H9 (cell line): ENCODE measurements around the gene RAB26. TPM values are rescaled to one million over a fixed set of nuclear protein-coding genes. Genes with fewer than 3 reads are reported as not detected.
"Not testable (repeated sequence)": the region's sequence is repeated elsewhere in the genome, so short reads cannot be mapped to it uniquely, and the experiment has no call there.

ENCODE experiments used
- DNase-seq: peaks from one replicate; pipeline ENCODE4 v3.0.0-alpha.2; 2017
- H2AFZ ChIP-seq: one replicate; pipeline ENCODE4 v1.6.1; 2013; ENCODE audit warnings: mild to moderate bottlenecking, low read length, control low read depth, moderate library complexity
- H2AK5ac ChIP-seq: 2 replicates; pipeline ENCODE4 v1.6.1; 2013; ENCODE audit warnings: low read length, control low read depth, mixed read lengths; ENCODE audit not compliant: insufficient read length
- H2BK120ac ChIP-seq: one replicate; pipeline ENCODE4 v1.6.1; 2013; ENCODE audit warnings: low read depth, mild to moderate bottlenecking, low read length, control low read depth, inconsistent platforms; ENCODE audit not compliant: poor library complexity, severe bottlenecking
- H2BK12ac ChIP-seq: 2 replicates; pipeline ENCODE4 v1.6.1; 2013; ENCODE audit warnings: low read length, control low read depth, mixed read lengths, low read depth; ENCODE audit not compliant: insufficient read length
- H2BK15ac ChIP-seq: 2 replicates; pipeline ENCODE4 v1.6.1; 2013; ENCODE audit warnings: low read depth, low read length, control low read depth
- H2BK20ac ChIP-seq: one replicate; pipeline ENCODE4 v1.6.1; 2013; ENCODE audit warnings: low read depth, mild to moderate bottlenecking, low read length, control low read depth, inconsistent platforms; ENCODE audit not compliant: poor library complexity, severe bottlenecking
- H2BK5ac ChIP-seq: 2 replicates; pipeline ENCODE4 v1.6.1; 2013; ENCODE audit warnings: low read length, control low read depth, mixed read lengths; ENCODE audit not compliant: insufficient read length
- H3K14ac ChIP-seq: 2 replicates; pipeline ENCODE4 v1.6.1; 2013; ENCODE audit warnings: low read length, control low read depth; ENCODE audit not compliant: insufficient read depth
- H3K18ac ChIP-seq: 2 replicates; pipeline ENCODE4 v1.6.1; 2013; ENCODE audit warnings: low read depth, mild to moderate bottlenecking, mixed read lengths, low read length, control low read depth; ENCODE audit not compliant: insufficient read length
- H3K23ac ChIP-seq: 2 replicates; pipeline ENCODE4 v1.6.1; 2013; ENCODE audit warnings: low read length, control low read depth, mixed read lengths, low read depth; ENCODE audit not compliant: insufficient read length
- H3K23me2 ChIP-seq: 2 replicates; pipeline ENCODE4 v1.6.1; 2013; ENCODE audit warnings: low read depth, mild to moderate bottlenecking, mixed read lengths, low read length, control low read depth; ENCODE audit not compliant: insufficient read length, poor library complexity, severe bottlenecking
- H3K27ac ChIP-seq: 2 replicates; pipeline ENCODE4 v1.5.1; 2013; ENCODE audit warnings: low read length, control low read depth, mixed read lengths, low read depth; ENCODE audit not compliant: insufficient read length
- H3K27me3 ChIP-seq: 2 replicates; pipeline ENCODE4 v1.6.1; 2013; ENCODE audit warnings: low read length, control low read depth, inconsistent platforms; ENCODE audit not compliant: insufficient read depth
- H3K4ac ChIP-seq: 2 replicates; pipeline ENCODE4 v1.6.1; 2013; ENCODE audit warnings: low read depth, mild to moderate bottlenecking, control low read depth, inconsistent platforms, low read length, moderate library complexity
- H3K4me1 ChIP-seq: 2 replicates; pipeline ENCODE4 v1.6.1; 2013; ENCODE audit warnings: low read length, control low read depth, inconsistent platforms; ENCODE audit not compliant: insufficient read depth
- H3K4me2 ChIP-seq: 2 replicates; pipeline ENCODE4 v1.6.1; 2013; ENCODE audit warnings: low read length, control low read depth, mixed read lengths; ENCODE audit not compliant: insufficient read length, insufficient read depth
- H3K56ac ChIP-seq: 2 replicates; pipeline ENCODE4 v1.6.1; 2013; ENCODE audit warnings: low read depth, mild to moderate bottlenecking, mixed read lengths, low read length, control low read depth; ENCODE audit not compliant: insufficient read length
- H3K79me1 ChIP-seq: 2 replicates; pipeline ENCODE4 v1.6.1; 2013; ENCODE audit warnings: low read depth, mild to moderate bottlenecking, moderate library complexity, low read length, control low read depth, inconsistent platforms; ENCODE audit not compliant: insufficient read depth, poor library complexity, severe bottlenecking
- H3K79me2 ChIP-seq: 2 replicates; pipeline ENCODE4 v1.6.1; 2013; ENCODE audit warnings: low read length, control low read depth, inconsistent platforms; ENCODE audit not compliant: insufficient read depth
- H3K9ac ChIP-seq: 2 replicates; pipeline ENCODE4 v1.6.1; 2013; ENCODE audit warnings: low read length, control low read depth, mixed read lengths; ENCODE audit not compliant: insufficient read length; ENCODE audit errors: extremely low read depth
- H3K9me3 ChIP-seq: one replicate; pipeline ENCODE4 v1.6.1; 2013; ENCODE audit warnings: low read depth, low read length, inconsistent platforms; ENCODE audit not compliant: control insufficient read depth
- H3T11ph ChIP-seq: one replicate; pipeline ENCODE4 v1.6.1; 2013; ENCODE audit warnings: mild to moderate bottlenecking, low read length, control low read depth, inconsistent platforms
- H4K20me1 ChIP-seq: one replicate; pipeline ENCODE4 v1.6.1; 2013; ENCODE audit not compliant: control insufficient read depth, insufficient read length, insufficient read depth
- H4K5ac ChIP-seq: 2 replicates; pipeline ENCODE4 v1.6.1; 2013; ENCODE audit warnings: low read depth, mild to moderate bottlenecking, mixed read lengths, low read length, control low read depth; ENCODE audit not compliant: insufficient read length
- H4K8ac ChIP-seq: replicated peaks from 2 replicates; pipeline ENCODE4 v1.6.1; 2013; ENCODE audit warnings: low read length, control low read depth, mixed read lengths, low read depth; ENCODE audit not compliant: insufficient read length
- H4K91ac ChIP-seq: 2 replicates; pipeline ENCODE4 v1.6.1; 2013; ENCODE audit warnings: low read depth, mild to moderate bottlenecking, moderate library complexity, mixed read lengths, low read length, control low read depth; ENCODE audit not compliant: insufficient read length
- H3K27ac Mint-ChIP-seq, 3 experiments: 2 replicates in 2 of 3; 3 replicates in 1 of 3; pipeline ENCODE4 v1.8.0; 2020 to 2021; ENCODE audit warnings: mixed read lengths in 3 of 3, mild to moderate bottlenecking in 1 of 3, moderate library complexity in 1 of 3
- H3K27me3 Mint-ChIP-seq: 2 replicates; pipeline ENCODE4 v1.8.0; 2021; ENCODE audit warnings: low read depth, mild to moderate bottlenecking, moderate library complexity, mixed read lengths
- H3K36me3 Mint-ChIP-seq, 3 experiments: 2 replicates in 2 of 3; 3 replicates in 1 of 3; pipeline ENCODE4 v1.8.0; 2020 to 2021; ENCODE audit warnings: low read depth in 3 of 3, mixed read lengths in 3 of 3; ENCODE audit not compliant: insufficient read depth in 1 of 3
- H3K4me1 Mint-ChIP-seq, 2 experiments: 2 replicates each; pipeline ENCODE4 v1.8.0; 2020; ENCODE audit warnings: mixed read lengths in 2 of 2
- H3K4me3 Mint-ChIP-seq, 2 experiments: 2 replicates in 1 of 2; 3 replicates in 1 of 2; pipeline ENCODE4 v1.8.0; 2020 to 2021; ENCODE audit warnings: mild to moderate bottlenecking in 2 of 2, mixed read lengths in 2 of 2, moderate library complexity in 1 of 2
- H3K9me3 Mint-ChIP-seq, 2 experiments: 2 replicates in 1 of 2; 3 replicates in 1 of 2; pipeline ENCODE4 v1.8.0; 2020; ENCODE audit warnings: mild to moderate bottlenecking in 2 of 2, mixed read lengths in 2 of 2, moderate library complexity in 1 of 2
- WGBS: extraction: QIAGEN DNeasy Blood & Tissue Kit; methylation state at CpG from one replicate; pipeline ENCODE4 v1.1.7; 2013; ENCODE audit warnings: missing lambda C conversion rate, low lambda C conversion rate, mixed read lengths; ENCODE audit not compliant: insufficient read length; ENCODE audit errors: extremely low coverage; 5-methylcytosine and 5-hydroxymethylcytosine counted together
- total RNA-seq: library from RNA; stranded (reverse); gene quantifications from 2 replicates; pipeline ENCODE4 v1.2.1, GENCODE V29; 2021

RAB26 gene
- total RNA-seq, 1 experiment from 2014 or later, result 2.4 TPM

DNA sequence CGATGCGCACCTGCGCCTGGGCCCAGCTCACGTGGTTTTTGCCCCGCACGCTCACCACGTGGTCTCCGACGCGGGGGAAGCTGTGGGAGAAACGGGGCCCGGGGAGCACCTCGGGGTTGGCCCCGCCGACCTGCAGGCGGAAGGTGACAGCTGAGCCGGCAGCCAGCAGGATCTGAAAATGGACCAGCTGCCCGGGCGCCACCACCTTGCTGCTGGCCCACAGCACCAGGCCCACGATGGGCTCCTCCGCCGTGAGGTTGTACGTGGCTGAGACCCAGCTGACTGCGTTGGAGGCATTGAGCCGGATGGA, 39.2 kb upstream of the RAB26 start:
- not testable (repeated sequence) for H3K27ac ChIP-seq, H4K5ac ChIP-seq, H3K4me2 ChIP-seq, DNase-seq, H3K27me3 Mint-ChIP-seq, H3K4me1 ChIP-seq, H3T11ph ChIP-seq, H3K4ac ChIP-seq, H2BK12ac ChIP-seq, H3K4me3 Mint-ChIP-seq, H2BK120ac ChIP-seq, H3K79me1 ChIP-seq, H3K27me3 ChIP-seq, H4K20me1 ChIP-seq, H3K56ac ChIP-seq, H3K23ac ChIP-seq, H4K91ac ChIP-seq, H4K8ac ChIP-seq, H2BK15ac ChIP-seq, H3K18ac ChIP-seq, H3K27ac Mint-ChIP-seq, H2BK20ac ChIP-seq, H2AFZ ChIP-seq, H3K9me3 Mint-ChIP-seq, H3K9ac ChIP-seq, H2BK5ac ChIP-seq, H3K23me2 ChIP-seq, H2AK5ac ChIP-seq, H3K9me3 ChIP-seq, H3K14ac ChIP-seq, H3K79me2 ChIP-seq, H3K4me1 Mint-ChIP-seq
- H3K36me3 Mint-ChIP-seq, result peaks cover 2 to 28% (median 13%) of the 10 kb centered on the region in 3 experiments; a peak in 6 of 7 replicates
- WGBS, result no CpG with 5 or more reads among the region's 25 CpGs

DNA sequence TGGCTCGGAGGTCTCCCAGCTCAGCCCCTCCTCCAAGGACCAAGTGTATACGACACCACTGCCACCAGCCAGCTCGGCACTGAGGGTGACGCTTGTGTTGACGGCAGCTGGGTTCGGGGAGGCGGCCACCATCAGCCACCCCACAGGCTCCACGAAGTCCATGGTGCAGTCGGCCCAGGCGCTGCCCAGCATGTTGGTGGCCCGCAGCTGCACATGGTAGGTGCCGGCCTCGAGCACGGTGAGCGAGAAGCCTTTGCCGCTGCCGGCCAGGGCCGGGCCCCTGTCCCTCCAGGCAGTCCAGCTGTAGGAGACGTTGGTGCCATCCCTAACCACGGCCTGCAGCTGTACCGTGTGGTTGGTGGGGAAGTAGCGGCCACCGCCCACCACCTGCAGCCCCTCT, 38.6 kb upstream of the RAB26 start:
- H3K36me3 Mint-ChIP-seq, result peaks cover 2 to 28% (median 13%) of the 10 kb centered on the region in 3 experiments; a peak in 6 of 7 replicates
- not testable (repeated sequence) for H3K4ac ChIP-seq, H3K23me2 ChIP-seq, H3K4me2 ChIP-seq, H2BK15ac ChIP-seq, H3K23ac ChIP-seq, H3K9me3 Mint-ChIP-seq, H2BK5ac ChIP-seq, H3K9ac ChIP-seq, H3K18ac ChIP-seq, H2BK12ac ChIP-seq, H3K4me1 ChIP-seq, DNase-seq, H2AFZ ChIP-seq, H3K27ac ChIP-seq, H4K5ac ChIP-seq, H4K8ac ChIP-seq, H2AK5ac ChIP-seq, H3K4me1 Mint-ChIP-seq, H3T11ph ChIP-seq, H3K79me1 ChIP-seq, H3K56ac ChIP-seq, H3K27me3 ChIP-seq, H4K91ac ChIP-seq, H4K20me1 ChIP-seq, H3K79me2 ChIP-seq, H2BK20ac ChIP-seq, H3K14ac ChIP-seq, H3K4me3 Mint-ChIP-seq, H2BK120ac ChIP-seq, H3K27me3 Mint-ChIP-seq, H3K27ac Mint-ChIP-seq, H3K9me3 ChIP-seq
- WGBS, result no CpG with 5 or more reads among the region's 23 CpGs
